Right lobe of liver (tissue), 6 donors: ENCODE results near the gene BRD3. TPM values are rescaled to one million over a fixed set of nuclear protein-coding genes. Genes with fewer than 3 reads are reported as not detected.

ENCODE experiments used
- ATAC-seq, 4 donors: fragments of 200-7000 bp; cut with Tn5 transposase; one replicate each; pipeline ENCODE4 v1.9.1; 2020; ENCODE audit warnings: mild to moderate bottlenecking in 4 of 4, moderate library complexity in 4 of 4
- DNase-seq, 3 donors: peaks; one replicate each; pipeline ENCODE4 v3.0.0-alpha.2; 2020
- H3K27ac ChIP-seq, 3 donors: fragments of 200-600 bp; one replicate each; pipeline ENCODE4 v1.8.0; 2022
- H3K27me3 ChIP-seq, 2 donors: fragments of 200-600 bp; one replicate each; pipeline ENCODE4 v1.8.0; 2022
- H3K36me3 ChIP-seq, 4 donors: fragments of 200-600 bp; sonication (generic) in 1 of 4; one replicate each; pipeline versions ENCODE4 v1.5.1 to v1.8.0; 2017 to 2022; ENCODE audit warnings: control low read depth in 1 of 4
- H3K4me1 ChIP-seq, 4 donors: fragments of 200-600 bp; sonication (generic) in 1 of 4; one replicate each; pipeline versions ENCODE4 v1.5.1 to v1.8.0; 2017 to 2022; ENCODE audit warnings: control low read depth in 1 of 4
- H3K4me3 ChIP-seq, 3 donors: fragments of 200-600 bp; one replicate each; pipeline ENCODE4 v1.8.0; 2022
- H3K9me3 ChIP-seq, 4 donors: fragments of 200-600 bp; sonication (generic) in 1 of 4; one replicate each; pipeline versions ENCODE4 v1.5.1 to v1.8.0; 2017 to 2022; ENCODE audit warnings: control low read depth in 1 of 4
- CTCF ChIP-seq, 4 donors: fragments of 200-600 bp in 3 of 4; fragments of 450-650 bp in 1 of 4; IDR thresholded peaks; one replicate each; pipeline versions ENCODE4 v1.5.1 to v1.8.0; 2016 to 2022; ENCODE audit warnings: antibody characterized with exemption in 4 of 4, mild to moderate bottlenecking in 2 of 4
- POLR2A ChIP-seq: fragments of 450-650 bp; IDR thresholded peaks from one replicate; pipeline ENCODE4 v1.6.1; 2017; ENCODE audit warnings: antibody characterized with exemption, mild to moderate bottlenecking
- WGBS: methylation state at CpG from one replicate; pipeline ENCODE4 v1.1.6; 2018; ENCODE audit warnings: low coverage, low lambda C conversion rate; ENCODE audit not compliant: insufficient coverage; ENCODE audit errors: missing lambda C conversion rate; 5-methylcytosine and 5-hydroxymethylcytosine counted together
- intact Hi-C, 2 donors: fragments of 100-400 bp; cut with DNase I; formaldehyde crosslinking; loops; one replicate each; pipeline versions ENCODE4 v1.11.2 to v1.14.1; 2022
- total RNA-seq, 6 experiments: library from RNA; depleted of rRNA in 2 of 6; stranded (reverse); fragments of >200 nt in 2 of 6; fragmentation: NEBNext Ultra II Directional in 3 of 6; extraction: Animal tissue kit (Norgen Biotek cat#: 25700) in 3 of 6; gene quantifications; one replicate each; pipeline versions ENCODE4 v1.1.0 to v1.2.4, GENCODE V29; 2016 to 2023
- donor health status: DM: no; HTN: yes; CAD: no.
- donor health status: DM: no; HTN: no; CAD: no.
- donor health status: DM: no; HTN: no; CAD: no.
- donor health status: DM: no; HTN: yes; CAD: no.
- donor health status: DM: no; HTN: yes; CAD: no.

Gene BRD3
- total RNA-seq, 6 experiments from 2014 or later, result 10.7 to 25.4 (median 21.1) TPM

- no peaks in the 10 kb centered on the region for H3K36me3 ChIP-seq
- DNase-seq (no peak), ATAC-seq (no peak)
- no peaks in the 10 kb centered on the region for H3K27me3 ChIP-seq
- peaks cover 0 to 10% (median 5%) of the 10 kb centered on the region in 4 donors for H3K4me1 ChIP-seq
- 74% methylated on average over 2 of the region's 2 CpGs for WGBS
- TF ChIP-seq CTCF (IDR thresholded peaks at IDR 0.05) (no peak), POLR2A (no peak)
- no peaks in the 10 kb centered on the region for H3K9me3 ChIP-seq
- no peak overlapping the region for H3K27ac ChIP-seq
- no peak overlapping the region for H3K4me3 ChIP-seq
- intact Hi-C loops, result loop anchor here in 1 of 2 donors (5.0 kb wide), 1 partner anchor 205 kb away; no protein-coding TSS in a partner anchor
These were observed 70.2 kb downstream of the BRD3 start for GRCh38 chr9:133997584-133997983.

- H3K27ac ChIP-seq, result no peak overlapping the region
- H3K27me3 ChIP-seq, result no peaks in the 10 kb centered on the region
- 53% methylated on average over 15 of the region's 24 CpGs for WGBS
- DNase-seq (no peak), ATAC-seq (no peak)
- peaks cover 0 to 10% (median 5%) of the 10 kb centered on the region in 4 donors for H3K4me1 ChIP-seq
- H3K36me3 ChIP-seq, result no peaks in the 10 kb centered on the region
- no peaks in the 10 kb centered on the region for H3K9me3 ChIP-seq
- TF ChIP-seq POLR2A (no peak), CTCF (IDR thresholded peaks at IDR 0.05) (no peak)
- intact Hi-C loops, result loop anchor here in 1 of 2 donors (5.0 kb wide), 1 partner anchor 205 kb away; no protein-coding TSS in a partner anchor
- H3K4me3 ChIP-seq, result no peak overlapping the region
These were observed 71.0 kb downstream of the BRD3 start for GRCh38 chr9:133996531-133997520.

GRCh38 chr9:133995012-133995896, 72.6 kb downstream of the BRD3 start:
- 55% methylated on average over 12 of the region's 17 CpGs for WGBS

More at GRCh38 chr9:133995012-133995896, 72.6 kb downstream of the BRD3 start:
- no peak overlapping the region for H3K27ac ChIP-seq
- DNase-seq (no peak), ATAC-seq (no peak)
- no peaks in the 10 kb centered on the region for H3K27me3 ChIP-seq
- H3K9me3 ChIP-seq, result no peaks in the 10 kb centered on the region
- intact Hi-C loops, result loop anchor here in 1 of 2 donors (5.0 kb wide), 1 partner anchor 203 kb away; no protein-coding TSS in a partner anchor
- H3K4me3 ChIP-seq, result no peak overlapping the region
- peaks cover 0 to 16% (median 7%) of the 10 kb centered on the region in 4 donors for H3K4me1 ChIP-seq
- TF ChIP-seq CTCF (IDR thresholded peaks at IDR 0.05) (no peak), POLR2A (no peak)
- no peaks in the 10 kb centered on the region for H3K36me3 ChIP-seq
